T-helper 17 cell (primary cell): ENCODE measurements around the gene SLC8A1. TPM values are rescaled to one million over a fixed set of nuclear protein-coding genes. Genes with fewer than 3 reads are reported as not detected.

ENCODE experiments used
- ATAC-seq: fragments of 150-1000 bp; cut with Tn5 transposase; 2 replicates; pipeline ENCODE4 v1.10.0; 2021; ENCODE audit warnings: mild to moderate bottlenecking, moderate library complexity
- DNase-seq, 3 donors: peaks; one replicate each; pipeline versions ENCODE4 v3.0.0 to v3.0.0-alpha.2; 2020 to 2021
- H3K9me3 ChIP-seq: one replicate; pipeline ENCODE4 v1.7.0; 2013; ENCODE audit warnings: low read length, mild to moderate bottlenecking; ENCODE audit not compliant: control insufficient read depth, poor library complexity, severe bottlenecking
- H3K27ac Mint-ChIP-seq: one replicate; pipeline ENCODE4 v1.8.0; 2022; ENCODE audit warnings: mild to moderate bottlenecking, moderate library complexity, mixed read lengths
- H3K27me3 Mint-ChIP-seq: one replicate; pipeline ENCODE4 v1.8.0; 2022; ENCODE audit warnings: mixed read lengths
- H3K36me3 Mint-ChIP-seq: one replicate; pipeline ENCODE4 v1.8.0; 2022; ENCODE audit warnings: low read depth, mixed read lengths
- H3K4me1 Mint-ChIP-seq: one replicate; pipeline ENCODE4 v1.8.0; 2022; ENCODE audit warnings: mild to moderate bottlenecking, mixed read lengths
- H3K4me3 Mint-ChIP-seq: one replicate; pipeline ENCODE4 v1.8.0; 2022; ENCODE audit warnings: mild to moderate bottlenecking, moderate library complexity, mixed read lengths
- total RNA-seq, 4 donors: library from RNA in 2 of 4; stranded (reverse) in 2 of 4; gene quantifications; one replicate each; pipeline ENCODE4 v1.2.3 and lab custom pipeline; 2022 to 2026

Gene SLC8A1
- total RNA-seq, 2 donors from 2014 or later, result 0.26 to 1.4 TPM

- DNase-seq, result no peak
- H3K27ac Mint-ChIP-seq, result no peak overlapping the region
- H3K36me3 Mint-ChIP-seq, result no peaks in the 10 kb centered on the region
Measured at GRCh38 chr2:40476436-40476835, 24.5 kb upstream of the SLC8A1 start.

GRCh38 chr2:40474306-40474705 is 22.4 kb upstream of the SLC8A1 start:
- H3K9me3 ChIP-seq, result no peaks in the 10 kb centered on the region
- ATAC-seq (no peak), DNase-seq (no peak)
- Mint-ChIP-seq H3K27ac (no peak overlapping the region), H3K4me1 (no peaks in the 10 kb centered on the region), H3K4me3 (no peak overlapping the region), H3K36me3 (no peaks in the 10 kb centered on the region), H3K27me3 (no peaks in the 10 kb centered on the region)

More at GRCh38 chr2:40476436-40476835, 24.5 kb upstream of the SLC8A1 start:
- H3K4me3 Mint-ChIP-seq, result no peak overlapping the region
- no peaks in the 10 kb centered on the region for H3K4me1 Mint-ChIP-seq
- peaks cover 6% of the 10 kb centered on the region for H3K27me3 Mint-ChIP-seq
- ATAC-seq, result no peak
- no peaks in the 10 kb centered on the region for H3K9me3 ChIP-seq

DNA sequence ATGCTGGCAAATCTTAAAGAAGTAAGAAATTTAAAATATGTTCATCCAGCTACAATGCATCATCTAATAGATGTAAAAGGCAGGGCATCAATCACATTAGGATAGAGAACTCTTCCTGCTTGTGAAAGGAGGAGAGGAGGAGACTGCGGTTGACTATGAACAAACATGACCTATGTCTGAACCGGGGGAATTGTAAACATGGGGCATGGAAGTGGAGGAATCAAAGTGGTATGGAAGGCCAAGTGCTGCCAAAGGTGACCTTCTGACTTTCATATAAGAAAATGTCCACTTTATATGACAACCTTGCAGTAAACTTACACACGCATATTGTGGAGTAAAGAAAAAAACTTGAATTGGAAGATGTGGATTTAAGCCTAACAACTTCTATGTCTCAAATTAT is 20.0 kb upstream of the SLC8A1 start:
- Mint-ChIP-seq H3K4me1 (no peaks in the 10 kb centered on the region), H3K36me3 (no peaks in the 10 kb centered on the region), H3K27ac (no peak overlapping the region), H3K27me3 (no peaks in the 10 kb centered on the region), H3K4me3 (no peak overlapping the region)
- ATAC-seq (no peak), DNase-seq (no peak)
- no peaks in the 10 kb centered on the region for H3K9me3 ChIP-seq

GRCh38 chr2:40470822-40471813 is 19.2 kb upstream of the SLC8A1 start:
- H3K27ac Mint-ChIP-seq, result no peak overlapping the region
- H3K36me3 Mint-ChIP-seq, result no peaks in the 10 kb centered on the region
- ATAC-seq, result no peak
- no peak for DNase-seq
- H3K4me3 Mint-ChIP-seq, result no peak overlapping the region
- H3K4me1 Mint-ChIP-seq, result no peaks in the 10 kb centered on the region
- no peaks in the 10 kb centered on the region for H3K27me3 Mint-ChIP-seq
- no peaks in the 10 kb centered on the region for H3K9me3 ChIP-seq

DNA sequence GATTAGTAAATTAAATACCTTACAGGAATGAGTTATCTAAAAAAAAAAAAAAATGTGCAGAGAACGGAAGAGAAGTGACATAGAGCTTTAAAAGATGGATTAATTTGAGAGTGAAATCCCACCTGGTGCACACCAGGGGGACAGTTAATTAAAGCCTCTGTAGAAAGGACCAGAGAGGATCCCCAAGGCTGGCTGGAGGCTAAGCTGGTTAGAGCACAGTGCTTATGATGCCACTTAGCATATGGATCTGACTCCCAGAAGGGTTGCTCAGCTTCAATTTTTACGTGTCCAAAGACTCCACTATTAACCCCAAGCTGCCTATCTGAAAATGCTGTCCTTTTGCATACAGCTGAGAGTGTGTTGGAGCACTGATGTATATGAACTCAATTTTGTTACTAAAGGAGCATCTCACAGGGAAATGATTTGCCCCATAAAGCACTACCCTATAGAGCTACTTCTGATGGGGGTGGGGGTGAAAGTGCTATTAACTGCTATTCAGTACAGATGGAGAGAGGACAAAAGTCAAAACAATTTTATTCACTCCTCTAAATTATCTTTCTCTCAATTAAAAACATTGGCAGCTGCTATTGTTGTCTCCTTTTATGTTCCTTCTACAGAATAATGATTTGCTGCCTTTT is 15.2 kb upstream of the SLC8A1 start:
- no peaks in the 10 kb centered on the region for H3K4me1 Mint-ChIP-seq
- no peak overlapping the region for H3K4me3 Mint-ChIP-seq
- H3K27ac Mint-ChIP-seq, result no peak overlapping the region
- ATAC-seq (no peak), DNase-seq (no peak)
- no peaks in the 10 kb centered on the region for H3K27me3 Mint-ChIP-seq
- H3K9me3 ChIP-seq, result no peaks in the 10 kb centered on the region
- H3K36me3 Mint-ChIP-seq, result no peaks in the 10 kb centered on the region

DNA sequence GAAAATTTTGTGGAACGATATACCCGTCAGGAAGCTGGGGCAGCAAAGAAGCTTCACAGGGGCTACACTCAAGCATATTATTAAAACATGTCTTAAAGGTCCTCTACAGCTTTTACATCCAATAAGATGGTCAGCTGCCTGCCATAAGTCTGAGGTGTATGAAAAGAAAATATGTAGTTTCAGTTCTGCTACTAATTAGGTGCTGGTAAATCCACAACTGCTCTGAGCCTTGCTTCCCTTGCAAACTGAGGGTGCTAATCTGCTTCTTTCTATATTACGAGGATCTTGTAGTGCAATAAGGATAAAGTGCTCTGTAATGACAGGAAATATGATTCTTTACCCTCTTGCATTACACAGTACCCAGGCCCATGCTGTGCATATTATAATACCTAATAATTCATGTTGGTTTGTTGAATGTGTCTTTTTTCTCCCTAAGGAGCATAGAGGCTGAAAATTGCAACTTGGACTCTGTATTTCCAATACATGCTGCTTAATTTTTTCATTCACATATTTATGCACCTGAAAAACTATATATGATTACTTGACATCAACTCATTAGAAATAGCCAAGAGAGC is 14.5 kb upstream of the SLC8A1 start:
- H3K4me3 Mint-ChIP-seq, result no peak overlapping the region
- ATAC-seq (no peak), DNase-seq (no peak)
- H3K36me3 Mint-ChIP-seq, result no peaks in the 10 kb centered on the region
- no peaks in the 10 kb centered on the region for H3K27me3 Mint-ChIP-seq
- no peaks in the 10 kb centered on the region for H3K9me3 ChIP-seq
- no peak overlapping the region for H3K27ac Mint-ChIP-seq
- H3K4me1 Mint-ChIP-seq, result no peaks in the 10 kb centered on the region

DNA sequence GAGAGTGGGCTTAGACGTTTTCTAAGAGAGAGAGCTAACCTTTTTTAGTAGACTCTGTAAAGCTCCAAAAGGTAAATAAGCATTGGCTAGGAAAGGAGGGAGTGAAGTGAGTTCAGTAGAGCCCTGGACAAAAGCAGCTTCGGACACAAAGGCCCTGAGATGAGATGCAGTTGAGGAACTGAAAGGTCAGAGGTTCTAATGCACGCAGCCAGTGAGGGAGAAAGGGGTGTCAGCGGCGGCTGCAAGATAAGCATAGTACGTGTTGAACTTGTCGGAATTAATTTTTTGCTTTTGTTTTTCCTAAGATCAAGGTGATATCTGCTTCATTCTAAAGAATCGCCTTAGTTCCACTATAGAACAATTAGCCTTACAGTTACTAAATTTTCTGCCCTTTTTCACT is 11.2 kb upstream of the SLC8A1 start:
- no peak overlapping the region for H3K4me3 Mint-ChIP-seq
- no peaks in the 10 kb centered on the region for H3K4me1 Mint-ChIP-seq
- H3K27me3 Mint-ChIP-seq, result peaks cover 4% of the 10 kb centered on the region
- DNase-seq (no peak), ATAC-seq (no peak)
- H3K9me3 ChIP-seq, result no peaks in the 10 kb centered on the region
- H3K27ac Mint-ChIP-seq, result no peak overlapping the region
- no peaks in the 10 kb centered on the region for H3K36me3 Mint-ChIP-seq

DNA sequence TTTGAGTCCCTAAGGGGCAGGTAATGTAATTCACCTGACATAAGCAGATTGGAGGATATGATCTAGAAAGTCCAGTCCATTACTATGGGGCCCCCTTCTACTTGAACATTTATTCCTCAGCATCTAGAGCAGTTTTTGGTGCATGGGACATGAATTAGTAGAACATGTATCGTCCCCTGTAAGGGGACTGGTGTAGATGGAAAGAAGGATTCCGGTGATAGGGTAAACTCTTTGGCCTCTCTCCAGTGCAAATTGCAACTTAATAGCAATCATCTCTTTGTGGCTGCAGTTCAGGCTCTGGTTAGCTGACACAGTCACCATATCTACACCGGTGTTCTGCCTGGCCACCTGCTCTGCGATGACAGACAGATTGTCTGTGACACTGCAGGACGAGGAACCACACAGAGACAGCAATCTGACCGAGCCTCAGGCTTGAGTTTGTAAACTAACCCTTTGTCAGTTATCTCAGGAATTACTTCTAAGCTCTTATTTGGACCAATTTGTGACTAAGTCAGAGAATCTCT is 6.4 kb upstream of the SLC8A1 start:
- H3K4me3 Mint-ChIP-seq, result no peak overlapping the region
- DNase-seq, result no peak
- H3K27ac Mint-ChIP-seq, result no peak overlapping the region
- H3K9me3 ChIP-seq, result no peaks in the 10 kb centered on the region
- peaks cover 9% of the 10 kb centered on the region for H3K27me3 Mint-ChIP-seq
- H3K36me3 Mint-ChIP-seq, result no peaks in the 10 kb centered on the region
- ATAC-seq, result no peak
- H3K4me1 Mint-ChIP-seq, result no peaks in the 10 kb centered on the region

DNA sequence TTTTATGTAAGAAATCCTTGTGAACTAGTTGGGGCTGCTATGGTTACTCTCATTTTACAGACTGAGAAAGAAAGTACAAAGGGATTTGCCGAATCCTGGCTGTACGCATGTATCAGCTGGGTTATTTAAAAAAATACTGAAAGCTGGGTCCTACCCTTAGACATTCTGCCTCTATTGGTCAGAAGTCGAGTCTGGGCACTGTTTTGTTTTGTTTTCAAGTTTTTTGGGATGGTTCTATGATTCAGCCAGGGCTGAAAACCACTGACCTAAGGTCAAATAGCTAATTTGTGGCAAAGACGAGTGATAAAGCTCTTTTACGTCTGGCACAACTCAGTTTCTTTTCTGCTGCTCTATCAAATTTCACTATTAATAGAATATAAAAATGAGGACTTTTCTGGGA is 5.9 kb upstream of the SLC8A1 start:
- ATAC-seq, result no peak
- no peaks in the 10 kb centered on the region for H3K9me3 ChIP-seq
- H3K4me1 Mint-ChIP-seq, result no peaks in the 10 kb centered on the region
- no peak for DNase-seq
- H3K36me3 Mint-ChIP-seq, result no peaks in the 10 kb centered on the region
- H3K27me3 Mint-ChIP-seq, result peaks cover 13% of the 10 kb centered on the region
- no peak overlapping the region for H3K4me3 Mint-ChIP-seq
- no peak overlapping the region for H3K27ac Mint-ChIP-seq

DNA sequence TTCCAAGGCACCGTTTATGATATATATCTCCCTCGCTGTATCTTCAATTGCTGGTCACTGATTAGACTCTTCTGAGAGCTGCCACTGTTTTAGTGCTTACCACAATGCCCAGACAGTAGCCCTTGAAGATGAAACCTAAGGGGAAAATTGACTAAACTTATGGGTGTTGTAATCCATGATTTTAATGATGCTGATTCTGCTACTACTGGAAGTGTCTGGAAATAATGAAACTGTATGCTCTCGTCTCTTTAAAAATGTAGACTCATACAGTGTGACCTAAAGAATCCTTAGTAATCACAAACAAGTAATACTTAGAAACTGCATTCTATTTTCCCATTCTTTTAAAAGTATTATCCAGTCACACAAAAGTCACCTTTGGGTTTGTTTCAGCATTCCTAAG is 5.5 kb upstream of the SLC8A1 start:
- H3K9me3 ChIP-seq, result no peaks in the 10 kb centered on the region
- Mint-ChIP-seq H3K4me1 (peaks cover 2% of the 10 kb centered on the region), H3K36me3 (no peaks in the 10 kb centered on the region), H3K27me3 (peaks cover 18% of the 10 kb centered on the region), H3K4me3 (no peak overlapping the region), H3K27ac (no peak overlapping the region)
- DNase-seq, result no peak
- no peak for ATAC-seq

GRCh38 chr2:40456926-40457325 is 5.0 kb upstream of the SLC8A1 start:
- Mint-ChIP-seq H3K27ac (no peak overlapping the region), H3K4me3 (no peak overlapping the region), H3K4me1 (peaks cover 3% of the 10 kb centered on the region), H3K36me3 (no peaks in the 10 kb centered on the region), H3K27me3 (peaks cover 20% of the 10 kb centered on the region)
- no peaks in the 10 kb centered on the region for H3K9me3 ChIP-seq
- no peak for ATAC-seq
- no peak for DNase-seq

GRCh38 chr2:40455661-40456060 is 3.8 kb upstream of the SLC8A1 start:
- H3K27ac Mint-ChIP-seq, result no peak overlapping the region
- H3K4me3 Mint-ChIP-seq, result no peak overlapping the region
- no peak for ATAC-seq
- no peak for DNase-seq
- H3K4me1 Mint-ChIP-seq, result peaks cover 7% of the 10 kb centered on the region
- H3K9me3 ChIP-seq, result no peaks in the 10 kb centered on the region
- no peaks in the 10 kb centered on the region for H3K36me3 Mint-ChIP-seq
- H3K27me3 Mint-ChIP-seq, result peaks cover 32% of the 10 kb centered on the region

- DNase-seq (no peak), ATAC-seq (no peak)
- no peak overlapping the region for H3K27ac Mint-ChIP-seq
- no peaks in the 10 kb centered on the region for H3K9me3 ChIP-seq
- H3K4me1 Mint-ChIP-seq, result peaks cover 10% of the 10 kb centered on the region
- no peak overlapping the region for H3K4me3 Mint-ChIP-seq
- H3K36me3 Mint-ChIP-seq, result no peaks in the 10 kb centered on the region
- peaks cover 39% of the 10 kb centered on the region for H3K27me3 Mint-ChIP-seq
Measured at GRCh38 chr2:40454321-40454720, 2.4 kb upstream of the SLC8A1 start.
